ENCODE results near the gene CCDC39.

GRCh38 chr3:180580934-180581333 is 98.4 kb downstream of the CCDC39 start:
- TF ChIP-seq REST (IDR thresholded peaks at IDR 0.05) (no peak), CTCF (IDR thresholded peaks at IDR 0.05) (no peak), FOXS1 (CRISPR knock-in tag; IDR thresholded peaks at IDR 0.05) (no peak), RAD21 (conservative IDR thresholded peaks at IDR 0.05 in 1 of 2, IDR thresholded peaks at IDR 0.05 in 1 of 2) (no peak), NR3C1 (IDR thresholded peaks at IDR 0.05) (no peak), POLR2A (IDR thresholded peaks at IDR 0.05; ENCODE audit: low read length) (no peak), POLR2AphosphoS2 (conservative IDR thresholded peaks at IDR 0.05; ENCODE audit: low read length) (no peak)
- TF ChIP-seq, protein P1, sequence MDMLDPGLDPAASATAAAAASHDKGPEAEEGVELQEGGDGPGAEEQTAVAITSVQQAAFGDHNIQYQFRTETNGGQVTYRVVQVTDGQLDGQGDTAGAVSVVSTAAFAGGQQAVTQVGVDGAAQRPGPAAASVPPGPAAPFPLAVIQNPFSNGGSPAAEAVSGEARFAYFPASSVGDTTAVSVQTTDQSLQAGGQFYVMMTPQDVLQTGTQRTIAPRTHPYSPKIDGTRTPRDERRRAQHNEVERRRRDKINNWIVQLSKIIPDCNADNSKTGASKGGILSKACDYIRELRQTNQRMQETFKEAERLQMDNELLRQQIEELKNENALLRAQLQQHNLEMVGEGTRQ (IDR thresholded peaks at IDR 0.05) = no peak
